GM19328 (cell line): ENCODE data around the gene YIPF7.

Experiments
- ATAC-seq: cut with Tn5 transposase; IDR thresholded peaks from one replicate; pipeline ENCODE4 v1.9.1; 2021; ENCODE audit warnings: mild to moderate bottlenecking, moderate library complexity; ENCODE audit not compliant: unreplicated experiment

The YIPF7 gene

DNA sequence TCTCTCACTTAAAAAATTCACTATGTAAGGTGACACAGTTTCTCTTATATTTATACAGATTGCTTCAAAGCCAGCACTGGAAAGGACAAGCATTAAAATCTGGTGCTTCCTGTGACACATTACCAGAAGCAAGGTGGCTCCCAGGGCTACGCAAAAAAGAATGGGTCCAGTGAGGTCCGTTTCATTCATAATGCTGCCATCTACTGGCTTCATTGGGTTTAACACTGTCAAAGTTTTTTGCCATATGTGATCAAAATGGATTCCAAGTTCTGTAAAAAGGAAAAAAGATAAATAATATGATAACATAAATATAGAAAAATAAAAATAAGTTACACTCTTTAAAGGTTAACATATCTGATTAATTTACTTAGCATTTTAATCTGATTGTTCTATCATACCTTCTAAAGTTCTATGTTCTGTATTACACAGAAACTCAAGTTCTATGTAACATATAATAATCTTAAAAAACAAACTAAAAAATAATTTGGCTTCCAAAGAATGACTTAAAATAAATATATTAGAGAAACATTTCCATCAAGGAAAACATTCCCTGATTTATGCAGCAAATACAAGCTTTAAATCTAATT lies 22.1 kb downstream of the YIPF7 start:
- ATAC-seq: peak; percentile 90

DNA sequence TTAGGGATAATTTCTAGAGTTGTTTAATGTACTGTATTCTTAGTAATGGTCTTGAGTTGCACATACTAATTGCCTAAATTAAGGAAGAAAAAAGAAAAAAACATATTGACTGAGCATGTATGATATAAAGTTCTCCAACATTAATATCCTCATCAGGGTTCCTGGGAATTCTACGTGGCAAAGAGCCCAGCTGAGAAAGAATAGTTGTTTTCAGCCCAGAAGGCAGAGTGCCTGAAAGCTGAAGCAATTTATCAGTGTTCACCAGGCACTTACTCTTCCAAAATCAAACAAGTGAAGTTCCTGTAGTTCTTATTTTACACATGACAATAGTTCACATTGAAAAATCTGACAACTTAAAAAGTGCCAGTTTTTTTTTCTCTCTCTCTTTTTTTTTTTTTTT lies 27.7 kb downstream of the YIPF7 start:
- ATAC-seq: no peak

DNA sequence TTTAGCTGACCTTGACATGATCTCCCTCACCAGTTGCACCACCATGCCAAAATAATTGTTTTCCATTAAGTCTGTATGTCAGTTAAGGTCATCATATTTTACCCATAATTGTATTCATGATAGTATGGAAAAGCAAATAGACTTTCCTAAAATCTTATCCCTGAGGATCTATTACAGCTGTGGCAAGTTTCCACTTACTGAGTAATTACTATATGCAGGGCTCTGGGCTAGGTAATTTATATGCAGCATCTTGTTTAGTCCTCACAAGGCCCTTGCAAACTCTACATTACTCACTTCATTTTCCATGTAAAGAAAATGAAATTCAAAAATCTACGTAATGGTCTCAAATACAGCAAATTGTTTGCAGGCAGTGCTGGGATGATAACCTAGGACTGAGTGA lies 34.8 kb downstream of the YIPF7 start:
- no peak for ATAC-seq

DNA sequence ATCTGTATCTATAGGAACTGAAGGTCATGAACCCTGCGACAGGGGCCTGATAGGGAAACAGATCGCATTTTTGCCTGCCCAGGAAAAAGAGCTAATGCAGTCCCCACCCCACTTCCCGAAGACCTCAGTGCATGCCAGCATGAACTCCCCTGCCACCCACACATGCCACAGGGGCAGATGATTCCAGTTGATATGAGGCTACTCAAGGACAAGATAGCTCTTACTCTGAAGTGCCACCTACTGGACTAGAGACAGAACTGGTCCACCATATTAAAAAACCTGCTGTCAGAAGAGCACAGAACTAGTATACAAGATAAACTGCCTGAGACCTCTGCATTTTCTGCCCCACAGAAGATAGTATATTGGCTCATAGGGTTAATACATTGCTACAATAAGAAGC lies 68.0 kb downstream of the YIPF7 start:
- no peak for ATAC-seq

DNA sequence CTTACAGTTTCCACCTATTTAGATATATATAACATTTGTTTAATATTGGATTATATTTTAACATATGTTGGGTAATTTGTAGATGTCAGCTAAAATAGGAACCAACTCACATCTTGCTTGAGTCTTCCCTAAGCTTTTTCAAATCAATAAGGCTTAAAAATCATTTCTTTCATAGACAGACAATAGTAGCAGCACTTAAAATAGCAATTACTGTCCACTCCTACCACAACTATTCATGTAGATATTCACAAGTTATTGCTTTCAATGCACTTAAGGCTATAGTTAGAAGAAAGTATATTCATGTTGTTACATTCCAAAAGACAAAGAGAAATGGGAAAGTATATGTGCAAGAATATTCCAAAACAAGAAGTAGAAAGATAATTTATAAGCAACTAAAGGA lies 71.2 kb downstream of the YIPF7 start:
- ATAC-seq: no peak

DNA sequence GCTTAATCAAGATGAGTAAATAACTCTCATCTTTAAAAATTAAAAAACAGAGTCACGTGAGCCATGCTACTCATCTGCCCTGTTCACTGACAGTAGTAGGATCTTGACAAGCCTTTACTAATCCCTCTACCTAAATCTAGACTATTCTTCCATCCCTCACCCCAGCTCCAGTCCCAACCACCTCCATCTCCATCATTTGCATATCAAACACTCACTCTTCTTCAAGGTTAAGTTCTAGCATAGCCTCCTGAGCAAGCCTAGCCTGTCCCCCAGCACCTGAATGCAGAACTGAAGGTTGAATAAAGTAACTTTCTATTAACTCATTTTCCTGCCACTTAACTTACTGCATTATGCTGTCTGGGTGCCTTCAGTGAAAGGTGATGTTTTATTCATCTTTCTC lies 72.5 kb downstream of the YIPF7 start:
- ATAC-seq: no peak
